ENCODE measurements around the gene PPP1R15B. TPM values are rescaled to one million over a fixed set of nuclear protein-coding genes. Genes with fewer than 3 reads are reported as not detected.

Gene PPP1R15B
- total RNA-seq, 1 donor from 2014 or later, result 36.1 TPM

- peaks cover 3 to 13% of the 10 kb centered on the region in 2 donors for H3K4me1 ChIP-seq
- no peak for DNase-seq (ENCODE audit: low spot score in 2 of 2)
- no peaks in the 10 kb centered on the region for H3K27me3 ChIP-seq
- no peaks in the 10 kb centered on the region for H3K36me3 ChIP-seq
- no peaks in the 10 kb centered on the region for H3K9me3 ChIP-seq
- intact Hi-C loops (cut with DNase I), result no loop called here
- H3K4me3 ChIP-seq, result no peak overlapping the region
- no peak overlapping the region for H3K27ac ChIP-seq
- no peak for TF ChIP-seq CTCF (IDR thresholded peaks at IDR 0.05)
Measured at GRCh38 chr1:204373911-204374310, 37.7 kb downstream of the PPP1R15B start.

GRCh38 chr1:204370176-204370575, 41.4 kb downstream of the PPP1R15B start:
- Histone ChIP-seq H3K27me3 (no peaks in the 10 kb centered on the region), H3K4me1 (no peaks in the 10 kb centered on the region), H3K9me3 (no peaks in the 10 kb centered on the region), H3K27ac (no peak overlapping the region), H3K4me3 (no peak overlapping the region), H3K36me3 (no peaks in the 10 kb centered on the region)
- TF ChIP-seq CTCF (IDR thresholded peaks at IDR 0.05), result no peak
- DNase-seq (ENCODE audit: low spot score in 2 of 2), result no peak
- intact Hi-C loops (cut with DNase I), result no loop called here

GRCh38 chr1:204368996-204369726, 42.5 kb downstream of the PPP1R15B start:
- H3K4me3 ChIP-seq, result no peak overlapping the region
- intact Hi-C loops (cut with DNase I), result loop anchor here (10.0 kb wide), 1 partner anchor 504 kb away; the partner anchor contains the start of gene SNRPE
- H3K27ac ChIP-seq, result no peak overlapping the region
- no peak for TF ChIP-seq CTCF (IDR thresholded peaks at IDR 0.05)
- H3K9me3 ChIP-seq, result no peaks in the 10 kb centered on the region
- no peaks in the 10 kb centered on the region for H3K27me3 ChIP-seq
- no peaks in the 10 kb centered on the region for H3K36me3 ChIP-seq
- no peak for DNase-seq (ENCODE audit: low spot score in 2 of 2)
- H3K4me1 ChIP-seq, result no peaks in the 10 kb centered on the region

- H3K36me3 ChIP-seq, result no peaks in the 10 kb centered on the region
- H3K9me3 ChIP-seq, result no peaks in the 10 kb centered on the region
- TF ChIP-seq CTCF (IDR thresholded peaks at IDR 0.05), result no peak
- no peak overlapping the region for H3K4me3 ChIP-seq
- intact Hi-C loops (cut with DNase I), result loop anchor here (10.0 kb wide), 1 partner anchor 503 kb away; the partner anchor contains the start of gene SNRPE
- no peak for DNase-seq (ENCODE audit: low spot score in 2 of 2)
- H3K27me3 ChIP-seq, result no peaks in the 10 kb centered on the region
- H3K4me1 ChIP-seq, result peaks cover 2 to 4% of the 10 kb centered on the region in 2 donors
- H3K27ac ChIP-seq, result no peak overlapping the region
Measured at GRCh38 chr1:204367956-204368355, 43.7 kb downstream of the PPP1R15B start.

- no peak overlapping the region for H3K4me3 ChIP-seq
- peaks cover 2 to 4% of the 10 kb centered on the region in 2 donors for H3K4me1 ChIP-seq
- no peaks in the 10 kb centered on the region for H3K9me3 ChIP-seq
- no peak for TF ChIP-seq CTCF (IDR thresholded peaks at IDR 0.05)
- intact Hi-C loops (cut with DNase I), result loop anchor here (10.0 kb wide), 1 partner anchor 503 kb away; the partner anchor contains the start of gene SNRPE
- no peaks in the 10 kb centered on the region for H3K36me3 ChIP-seq
- H3K27ac ChIP-seq, result no peak overlapping the region
- DNase-seq (ENCODE audit: low spot score in 2 of 2), result no peak
- H3K27me3 ChIP-seq, result no peaks in the 10 kb centered on the region
Measured at GRCh38 chr1:204367193-204367858, 44.3 kb downstream of the PPP1R15B start.

All from ascending aorta (tissue), 2 donors.